OCI-LY3 (cell line): ENCODE data around the gene AIRE.

ENCODE experiments used
- CTCF ChIP-seq: fragments of 200-600, 300-600 bp; sonication (generic); IDR thresholded peaks from 2 replicates; pipeline ENCODE4 v1.5.1; 2014; ENCODE audit warnings: antibody characterized with exemption, low read length, low read depth
- EZH2phosphoT487 ChIP-seq: fragments of 200-600 bp; shearing (Covaris generic); IDR thresholded peaks from 2 replicates; pipeline ENCODE4 v1.6.1; 2018; ENCODE audit warnings: antibody characterized with exemption, mixed run types, low read depth

- TF ChIP-seq EZH2phosphoT487 = no peak
- TF ChIP-seq CTCF = no peak
Observed at GRCh38 chr21:44283948-44284347, 1.7 kb upstream of the AIRE start.
